Measurements from ENCODE around the gene CENPP.

DNA sequence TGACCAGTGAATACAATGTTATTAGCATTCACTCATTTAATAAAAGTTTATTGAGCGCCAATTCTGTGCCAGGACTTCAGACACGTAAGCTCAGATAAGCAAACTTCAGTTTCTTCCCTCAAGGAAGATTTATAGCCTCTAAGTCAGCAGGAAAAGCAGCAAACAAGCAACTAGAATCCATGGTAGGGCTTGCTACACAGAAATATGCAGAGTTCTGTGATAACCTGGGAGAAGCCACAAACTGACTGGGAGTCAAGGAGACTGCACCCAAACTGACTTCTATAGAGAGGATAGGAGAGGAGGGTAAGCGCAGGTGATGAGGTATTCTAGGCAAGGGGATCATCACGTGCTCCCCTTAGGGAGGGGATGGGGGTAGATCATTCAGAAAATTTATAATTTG lies 80.1 kb downstream of the CENPP start:
- TF ChIP-seq CTCF (IDR thresholded peaks at IDR 0.05; ENCODE audit: low read depth, low read length), result no peak
- no peak for TF ChIP-seq EZH2phosphoT487 (IDR thresholded peaks at IDR 0.05; ENCODE audit: low read depth)
